GM10266 (cell line): ENCODE measurements around the gene SNRNP35.
"Not testable (repeated sequence)": the region's sequence is repeated elsewhere in the genome, so short reads cannot be mapped to it uniquely, and the experiment has no call there.

Experiments
- DNase-seq: peaks from one replicate; pipeline ENCODE4 v3.0.0; 2012; ENCODE audit errors: extremely low spot score
- TF ChIP-seq, protein P1 (sequence below): IDR thresholded peaks from 2 replicates; pipeline ENCODE4 v1.5.1; 2012; ENCODE audit warnings: mild to moderate bottlenecking, low read depth; ENCODE audit not compliant: control insufficient read depth, insufficient read depth; ENCODE audit errors: missing control alignments

Gene SNRNP35

GRCh38 chr12:123487428-123487827, 29.5 kb downstream of the SNRNP35 start:
- no peak for DNase-seq
- TF ChIP-seq, protein P1, sequence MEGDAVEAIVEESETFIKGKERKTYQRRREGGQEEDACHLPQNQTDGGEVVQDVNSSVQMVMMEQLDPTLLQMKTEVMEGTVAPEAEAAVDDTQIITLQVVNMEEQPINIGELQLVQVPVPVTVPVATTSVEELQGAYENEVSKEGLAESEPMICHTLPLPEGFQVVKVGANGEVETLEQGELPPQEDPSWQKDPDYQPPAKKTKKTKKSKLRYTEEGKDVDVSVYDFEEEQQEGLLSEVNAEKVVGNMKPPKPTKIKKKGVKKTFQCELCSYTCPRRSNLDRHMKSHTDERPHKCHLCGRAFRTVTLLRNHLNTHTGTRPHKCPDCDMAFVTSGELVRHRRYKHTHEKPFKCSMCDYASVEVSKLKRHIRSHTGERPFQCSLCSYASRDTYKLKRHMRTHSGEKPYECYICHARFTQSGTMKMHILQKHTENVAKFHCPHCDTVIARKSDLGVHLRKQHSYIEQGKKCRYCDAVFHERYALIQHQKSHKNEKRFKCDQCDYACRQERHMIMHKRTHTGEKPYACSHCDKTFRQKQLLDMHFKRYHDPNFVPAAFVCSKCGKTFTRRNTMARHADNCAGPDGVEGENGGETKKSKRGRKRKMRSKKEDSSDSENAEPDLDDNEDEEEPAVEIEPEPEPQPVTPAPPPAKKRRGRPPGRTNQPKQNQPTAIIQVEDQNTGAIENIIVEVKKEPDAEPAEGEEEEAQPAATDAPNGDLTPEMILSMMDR, result no peak

DNA sequence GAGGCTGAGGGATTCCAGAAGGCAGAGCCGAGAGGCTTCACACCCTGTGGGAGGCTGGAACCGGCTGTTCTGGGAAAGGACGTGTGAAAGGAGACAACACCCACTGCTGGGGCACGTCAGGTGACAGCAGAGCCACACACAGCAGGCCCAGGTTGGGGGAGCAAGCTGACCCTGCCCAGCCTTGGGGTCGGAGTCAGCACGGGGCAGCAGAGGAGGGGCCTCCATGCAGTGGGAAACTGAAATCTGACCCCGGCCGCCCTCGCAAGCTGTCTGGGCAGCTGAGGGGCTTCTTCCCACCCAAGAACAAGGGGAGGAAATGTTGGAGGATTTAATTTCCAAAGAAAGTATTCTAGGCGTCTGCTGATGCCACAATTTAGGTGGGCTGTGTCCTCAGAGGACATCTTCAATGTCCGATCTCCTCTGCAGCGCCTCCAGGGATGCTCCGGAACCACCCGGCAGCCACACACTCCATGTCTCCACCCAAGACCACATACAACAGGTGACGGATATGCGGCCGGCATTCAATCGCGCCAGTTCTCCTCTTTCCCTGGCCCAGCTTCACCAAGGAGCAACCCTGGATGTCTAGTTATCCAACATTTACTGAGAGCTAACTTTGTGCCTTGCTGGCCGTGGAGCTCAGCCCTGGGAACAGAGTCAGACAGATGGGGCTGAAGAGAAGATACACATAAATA, 30.7 kb downstream of the SNRNP35 start:
- TF ChIP-seq, protein P1, result no peak
- no peak for DNase-seq

GRCh38 chr12:123489580-123489979, 31.6 kb downstream of the SNRNP35 start:
- TF ChIP-seq, protein P1, result no peak
- DNase-seq, result no peak

GRCh38 chr12:123490089-123490488, 32.1 kb downstream of the SNRNP35 start:
- TF ChIP-seq, protein P1, result no peak

GRCh38 chr12:123491056-123491455, 33.1 kb downstream of the SNRNP35 start:
- TF ChIP-seq, protein P1, result no peak
- no peak for DNase-seq

More at GRCh38 chr12:123490089-123490488, 32.1 kb downstream of the SNRNP35 start:
- no peak for DNase-seq

GRCh38 chr12:123491481-123491880, 33.5 kb downstream of the SNRNP35 start:
- no peak for DNase-seq
- TF ChIP-seq, protein P1, result no peak

DNA sequence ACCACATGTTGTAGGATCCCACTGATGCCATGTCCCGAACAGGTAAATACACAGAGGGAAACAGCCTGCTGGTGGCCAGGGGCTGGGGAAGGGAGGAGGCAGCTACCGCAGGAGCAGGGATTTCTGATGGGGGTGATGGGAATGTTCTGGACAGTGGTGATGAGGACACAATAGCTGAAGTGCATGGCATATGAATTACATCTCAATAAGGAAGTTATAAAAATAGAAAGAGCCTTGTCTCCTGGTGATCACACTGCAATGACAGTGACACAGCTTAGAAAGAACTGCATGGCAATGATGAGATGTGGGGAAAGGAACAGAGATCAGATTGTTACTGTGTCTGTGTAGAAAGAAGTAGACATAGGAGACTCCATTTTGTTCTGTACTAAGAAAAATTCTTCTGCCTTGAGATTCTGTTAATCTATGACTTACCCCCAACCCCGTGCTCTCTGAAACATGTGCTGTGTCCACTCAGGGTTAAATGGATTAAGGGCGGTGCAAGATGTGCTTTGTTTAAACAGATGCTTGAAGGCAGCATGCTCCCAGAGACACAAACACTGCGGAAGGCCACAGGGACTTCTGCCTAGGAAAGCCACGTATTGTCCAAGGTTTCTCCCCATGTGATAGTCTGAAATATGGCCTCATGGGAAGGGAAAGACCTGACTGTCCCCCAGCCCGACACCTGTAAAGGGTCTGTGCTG, 34.5 kb downstream of the SNRNP35 start:
- DNase-seq, result not testable (repeated sequence)
